SKM-1 (cell line): Measurements from ENCODE around the gene BRAT1.

ENCODE experiments used
- DNase-seq: peaks from one replicate; lab custom pipeline; 2025; ENCODE audit not compliant: unreplicated experiment; lab: John Stamatoyannopoulos, UW

BRAT1 gene

DNA sequence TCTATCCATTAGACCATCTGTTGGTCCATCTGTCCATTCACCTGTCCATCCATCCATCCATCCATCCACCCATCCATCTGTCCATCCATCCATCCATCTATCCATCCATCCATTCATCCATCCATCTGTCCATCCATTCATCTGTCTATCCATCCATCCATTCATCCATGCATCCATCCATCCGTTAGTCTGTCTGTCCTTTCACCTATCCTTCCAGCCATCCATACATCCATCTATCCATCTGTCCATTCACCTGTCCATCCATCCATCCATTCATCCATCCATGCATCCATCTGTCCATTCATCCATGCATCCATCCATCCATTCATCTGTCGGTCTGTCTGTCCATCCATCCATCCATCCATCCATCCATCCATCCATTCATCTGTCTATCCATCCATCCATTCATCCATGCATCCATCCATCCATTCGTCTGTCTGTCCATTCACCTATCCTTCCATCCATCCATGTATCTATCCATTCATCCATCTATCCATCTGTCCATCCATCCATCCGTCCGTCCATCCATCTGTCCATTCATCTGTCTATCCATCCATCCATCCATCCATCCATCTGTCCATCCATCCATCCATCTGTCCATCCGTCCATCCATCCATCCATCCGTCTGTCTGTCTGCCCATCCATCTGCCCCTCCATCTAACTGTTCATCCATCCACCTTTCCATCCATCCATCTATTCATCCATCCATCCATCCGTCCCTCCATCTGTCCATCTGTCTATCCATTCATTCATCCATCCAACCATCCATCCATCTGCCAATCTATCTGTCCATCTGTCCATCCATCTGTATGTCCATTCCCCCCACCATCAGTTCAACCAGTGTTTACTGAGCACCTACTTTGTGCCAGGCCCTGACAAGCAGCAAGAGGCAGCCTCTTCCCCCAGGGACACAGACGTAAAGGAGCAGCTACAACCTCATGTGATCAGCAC, 40.6 kb downstream of the BRAT1 start:
- no peak for DNase-seq

DNA sequence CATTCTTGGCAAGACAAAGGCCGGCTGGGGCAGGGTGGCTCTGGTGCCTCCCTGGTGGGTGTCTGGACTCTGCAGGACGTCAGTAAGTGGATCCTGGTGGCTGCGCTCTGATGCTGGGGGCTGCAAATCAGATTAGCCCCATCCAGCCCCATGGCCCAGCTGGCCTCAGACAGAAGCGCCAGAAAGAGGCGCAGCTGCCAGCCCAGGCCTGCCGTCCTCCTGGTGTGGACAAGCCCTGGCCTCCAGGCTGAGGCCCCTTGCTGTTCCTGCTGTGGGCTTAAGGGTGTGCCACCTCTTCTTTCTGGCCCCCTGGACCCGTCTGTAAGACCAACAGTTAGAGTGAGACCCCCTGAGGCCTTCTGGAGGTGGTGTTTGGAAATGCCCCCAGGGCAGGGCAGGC, 41.6 kb downstream of the BRAT1 start:
- no peak for DNase-seq

DNA sequence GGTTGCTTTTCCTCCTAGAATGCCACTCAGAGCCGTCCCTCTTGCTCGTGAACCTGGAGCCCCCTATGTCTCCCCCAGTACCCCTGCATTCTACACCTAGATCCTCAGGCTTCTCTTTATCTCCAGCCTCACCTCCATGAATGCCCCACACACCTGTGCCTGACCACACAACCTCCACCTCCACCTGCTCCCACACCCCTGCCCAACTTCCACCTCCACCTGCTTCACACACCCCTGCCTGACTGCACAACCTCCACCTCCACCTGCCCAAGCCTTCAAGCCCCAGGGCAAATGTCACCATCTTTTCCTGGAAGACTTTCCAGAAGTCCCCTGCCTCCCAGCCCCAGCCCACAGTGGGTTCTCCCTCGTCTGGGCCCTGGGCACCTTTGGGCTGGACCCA, 42.6 kb downstream of the BRAT1 start:
- DNase-seq = no peak

DNA sequence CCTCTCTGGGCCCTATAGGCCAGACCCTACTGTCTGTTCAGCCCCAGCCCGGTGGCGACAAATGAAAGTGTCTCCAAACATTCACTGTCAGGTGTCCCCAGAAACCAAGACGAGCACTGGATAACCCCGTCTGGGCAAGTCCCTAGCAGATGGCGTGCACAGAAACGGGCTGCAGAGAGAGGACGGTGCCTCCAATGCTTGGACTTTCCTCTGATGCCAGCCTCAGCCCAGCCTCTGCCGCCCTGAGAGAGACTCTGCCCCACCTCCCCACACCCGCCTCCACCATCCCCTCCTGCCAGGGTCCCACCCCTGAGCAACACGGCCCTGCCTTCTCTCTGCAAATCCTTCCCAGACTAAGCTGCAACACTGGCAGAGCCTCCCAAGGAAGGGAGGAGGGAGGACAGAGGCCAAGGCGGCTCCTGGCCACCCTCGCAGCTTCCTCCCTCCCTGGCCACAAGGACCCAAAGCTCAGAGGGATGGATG, 43.1 kb downstream of the BRAT1 start:
- no peak for DNase-seq

DNA sequence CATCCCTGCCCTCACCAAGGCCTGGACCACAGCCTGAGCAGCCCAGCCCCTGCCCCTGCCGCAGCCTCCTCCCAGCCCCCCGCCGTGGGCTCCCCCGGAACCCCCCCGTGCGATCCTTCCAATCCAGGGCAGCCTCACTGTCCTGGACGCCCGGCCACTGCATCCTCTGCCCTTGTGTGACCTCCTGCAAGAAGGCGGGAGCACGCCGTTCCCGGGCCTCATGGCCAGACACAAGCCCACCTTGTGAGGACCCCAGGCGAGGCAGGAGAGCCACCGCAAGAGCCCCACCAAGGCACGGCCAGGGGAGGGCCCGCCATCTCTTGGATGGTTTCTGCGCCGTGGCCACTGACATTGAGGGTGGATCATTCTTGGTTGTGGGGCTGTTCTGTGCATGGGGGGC, 43.6 kb downstream of the BRAT1 start:
- DNase-seq = no peak

DNA sequence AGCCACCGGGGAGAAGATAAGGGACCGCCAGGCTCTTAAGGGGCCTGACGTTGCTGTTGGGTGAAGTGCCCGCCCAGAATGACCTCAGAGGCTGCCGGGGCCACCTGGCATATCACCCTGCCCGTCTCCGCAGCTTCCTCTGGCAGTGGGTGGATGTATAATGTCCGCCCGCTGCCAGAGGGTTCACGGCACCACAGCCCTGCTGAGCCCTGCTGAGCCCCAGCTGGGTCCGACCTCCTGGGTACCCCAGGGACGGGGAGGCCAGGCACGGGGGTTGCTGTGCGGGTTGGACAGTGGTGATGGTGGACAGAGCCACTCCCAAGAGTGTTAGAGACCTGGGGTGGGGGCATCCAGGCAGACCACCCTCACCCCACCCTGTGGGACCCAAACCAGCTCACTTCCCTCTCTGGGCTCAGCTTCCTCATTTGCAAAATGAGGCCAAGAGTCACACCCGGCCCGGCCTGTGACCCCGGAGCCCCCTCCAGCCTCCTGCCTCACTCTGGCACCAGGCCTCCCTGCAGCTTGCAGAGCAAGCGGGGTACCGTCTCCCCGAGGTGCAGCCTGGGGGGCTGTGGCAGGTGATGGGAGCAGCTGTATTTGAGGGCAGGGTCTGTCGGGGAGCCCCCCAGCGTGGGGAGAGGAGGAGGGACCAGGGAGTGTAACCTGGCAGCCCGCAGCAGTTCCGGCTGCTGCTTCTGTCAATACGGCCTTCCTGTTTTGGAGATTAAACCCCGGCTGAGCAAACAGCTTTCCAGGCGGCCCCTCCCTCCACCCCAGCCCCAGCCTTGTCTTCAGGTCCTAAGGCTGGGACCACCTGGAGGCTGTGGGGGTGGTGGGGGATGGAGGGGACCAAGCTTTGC, 44.2 kb downstream of the BRAT1 start:
- peak; percentile 72 for DNase-seq

DNA sequence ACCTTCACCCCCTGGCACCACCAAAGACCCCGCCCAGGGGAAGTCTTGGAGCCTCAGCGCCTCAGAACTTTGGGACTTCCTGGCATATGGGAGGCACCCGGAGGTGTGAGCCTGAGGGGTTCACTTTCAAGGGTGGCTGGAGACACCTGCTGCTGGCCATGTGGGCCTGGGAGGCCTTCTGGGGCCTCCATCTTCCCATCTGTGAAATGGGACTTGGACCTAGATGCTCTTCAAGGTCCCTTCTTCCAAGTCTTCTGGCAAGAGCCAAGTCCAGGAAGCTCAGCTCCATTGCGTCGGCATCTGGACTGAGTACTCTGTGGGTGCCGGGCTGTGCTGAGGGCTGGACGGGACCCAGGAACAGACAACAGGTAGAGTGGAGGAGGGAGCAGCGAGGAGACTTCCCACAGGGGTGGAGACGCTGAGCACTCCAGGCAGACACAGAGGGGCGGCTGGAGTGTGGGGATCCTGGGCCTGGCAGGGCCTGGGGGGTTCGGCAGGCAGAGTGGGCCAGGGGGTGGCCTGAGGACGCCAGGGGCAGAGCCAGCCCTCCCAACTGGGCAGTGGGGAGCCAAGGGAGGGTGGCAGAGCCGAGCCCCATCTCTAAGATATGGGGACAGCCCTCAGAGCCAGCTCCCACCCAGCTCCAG, 45.1 kb downstream of the BRAT1 start:
- no peak for DNase-seq

DNA sequence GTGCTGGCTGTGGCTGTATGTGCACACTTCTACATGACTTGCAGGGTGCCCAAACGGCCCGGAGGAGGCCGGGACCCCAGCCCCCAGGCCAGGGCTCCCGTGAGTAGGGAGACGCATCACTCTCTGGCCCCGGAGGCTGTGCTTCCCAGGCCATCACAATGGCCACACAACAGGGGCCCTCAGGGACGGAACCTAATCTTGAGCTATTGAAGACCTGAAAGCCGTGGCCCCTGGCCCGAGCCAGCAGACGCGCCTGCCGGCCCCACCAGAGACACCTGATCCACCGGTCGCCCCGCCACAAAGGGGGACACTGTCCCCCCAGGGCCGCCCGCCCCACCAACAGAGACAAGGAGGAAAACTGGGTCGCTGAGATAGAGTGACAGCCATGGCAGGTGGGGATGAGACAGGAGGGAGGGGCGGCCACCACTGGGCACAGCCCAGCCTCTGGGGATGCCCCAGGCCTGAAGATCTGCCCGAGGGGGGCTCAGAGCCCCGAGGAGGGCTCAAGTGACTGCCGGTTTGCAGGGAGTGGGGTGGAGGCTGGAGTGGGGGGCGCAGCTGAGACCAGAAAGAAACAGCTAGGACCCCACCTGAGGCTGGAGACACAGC, 45.9 kb downstream of the BRAT1 start:
- DNase-seq = no peak

DNA sequence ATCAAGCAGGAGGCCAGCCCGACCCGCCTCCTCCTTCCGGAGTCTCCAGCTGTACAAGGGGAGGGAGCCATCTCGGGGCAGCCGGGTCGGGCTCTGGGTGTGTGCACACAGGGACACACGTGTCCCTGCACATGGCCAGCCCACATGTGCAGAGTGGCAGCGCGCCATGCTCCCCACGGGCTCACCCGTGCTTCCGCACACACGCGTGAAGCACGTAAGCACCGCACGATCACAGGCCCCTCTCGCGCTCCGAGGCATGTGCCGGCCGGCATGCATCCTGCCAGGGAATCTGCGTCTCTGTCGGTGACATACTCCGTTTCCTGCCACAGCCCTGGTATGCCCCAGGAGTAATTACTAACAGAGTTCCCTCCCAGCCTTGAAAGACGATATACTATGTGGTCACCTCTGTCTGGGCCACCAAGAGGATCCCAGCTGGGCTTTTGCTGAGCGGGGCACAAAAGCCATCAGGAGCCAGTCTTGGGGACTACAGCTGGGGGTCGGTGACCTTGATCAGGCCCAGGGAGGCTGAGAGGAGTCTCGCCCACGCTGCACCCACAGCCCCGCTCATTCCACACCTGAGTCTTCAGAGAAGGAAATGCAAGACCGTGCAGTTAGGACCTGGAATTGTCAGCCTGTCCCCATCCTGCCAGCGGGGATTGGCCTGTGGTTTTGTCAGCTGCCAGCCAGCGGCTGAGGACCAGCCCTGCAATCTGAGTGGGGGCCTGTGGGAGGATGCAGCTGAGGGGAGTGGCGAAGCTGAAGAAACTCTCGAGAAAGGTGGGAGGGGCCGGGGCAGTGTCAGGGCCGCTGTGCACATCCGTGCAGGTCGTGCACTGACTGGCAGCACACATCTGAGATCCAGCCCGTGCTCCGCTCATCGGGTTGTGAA, 46.8 kb downstream of the BRAT1 start:
- DNase-seq = peak; percentile 63

DNA sequence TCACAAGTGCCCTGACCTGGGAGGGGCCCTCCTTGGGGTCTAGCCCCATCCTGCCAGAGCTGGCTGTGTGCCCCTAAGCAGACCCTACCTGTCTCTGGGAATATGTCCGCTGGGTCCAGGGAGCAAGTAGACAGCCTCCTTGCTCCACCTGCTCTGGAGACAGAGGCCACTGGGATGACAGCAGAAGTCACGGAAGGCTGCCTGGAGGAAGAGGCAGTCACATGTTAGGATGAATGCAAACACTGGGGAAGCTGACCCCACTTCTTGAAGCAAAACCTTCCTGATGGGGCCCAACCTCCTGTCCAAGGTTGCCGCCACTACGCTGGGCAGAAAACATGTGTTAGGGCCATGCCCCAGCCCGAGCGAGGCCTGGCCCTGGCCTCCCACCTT, 47.4 kb downstream of the BRAT1 start:
- no peak for DNase-seq

DNA sequence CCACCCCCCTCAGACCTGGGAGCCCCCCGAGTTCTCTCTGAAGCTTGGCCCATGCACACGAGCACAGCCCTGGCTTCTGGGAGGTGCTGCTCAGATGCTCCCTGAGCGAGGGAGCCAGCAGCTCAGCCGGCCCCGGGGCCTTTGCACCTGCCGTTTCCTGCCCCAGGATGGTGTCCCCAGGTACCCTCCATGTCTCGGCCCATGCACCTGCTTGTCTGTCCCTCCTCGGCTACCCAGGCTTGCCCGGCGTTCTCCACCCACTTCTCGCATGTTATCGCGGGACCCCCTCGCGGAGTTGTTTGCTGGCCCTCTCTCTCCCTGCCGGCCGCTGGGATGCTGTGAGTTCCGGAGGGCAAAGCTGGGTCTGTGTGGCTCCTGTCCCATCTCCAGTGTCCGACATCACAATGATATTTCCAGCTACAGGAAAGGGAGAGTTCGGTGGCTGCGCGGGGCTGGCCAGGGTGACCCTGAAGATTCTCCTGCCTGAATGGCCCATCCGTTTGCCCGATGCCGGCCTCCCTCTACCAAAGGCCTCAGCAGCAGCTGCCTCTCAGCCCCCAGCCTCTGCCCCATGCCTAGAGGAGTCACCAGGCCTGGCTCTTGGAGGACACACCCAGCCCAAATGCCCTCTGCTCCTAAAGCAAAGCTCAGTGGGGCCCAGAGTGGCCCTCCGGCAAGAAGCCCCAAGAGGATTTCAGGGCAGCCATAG, 48.0 kb downstream of the BRAT1 start:
- no peak for DNase-seq

DNA sequence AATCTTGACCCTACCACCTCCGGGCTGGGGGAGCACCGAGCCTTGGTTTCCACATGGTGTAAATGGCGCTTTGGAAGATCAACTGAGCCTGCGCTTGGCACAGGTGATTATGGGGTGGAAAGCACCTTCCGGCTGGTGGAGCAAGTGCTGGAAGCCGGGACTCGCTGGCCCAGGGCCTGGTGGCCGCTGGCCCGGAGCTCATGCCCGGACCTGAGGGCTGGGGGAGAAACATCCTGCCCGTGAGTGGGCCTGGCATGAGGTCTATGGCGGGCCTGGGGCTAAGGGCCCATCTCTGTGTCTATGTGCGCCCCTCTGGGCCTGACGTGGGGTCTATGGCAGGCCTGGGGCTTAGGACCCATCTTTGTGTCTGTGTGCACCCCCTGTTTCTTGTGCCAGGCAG, 49.9 kb downstream of the BRAT1 start:
- no peak for DNase-seq

DNA sequence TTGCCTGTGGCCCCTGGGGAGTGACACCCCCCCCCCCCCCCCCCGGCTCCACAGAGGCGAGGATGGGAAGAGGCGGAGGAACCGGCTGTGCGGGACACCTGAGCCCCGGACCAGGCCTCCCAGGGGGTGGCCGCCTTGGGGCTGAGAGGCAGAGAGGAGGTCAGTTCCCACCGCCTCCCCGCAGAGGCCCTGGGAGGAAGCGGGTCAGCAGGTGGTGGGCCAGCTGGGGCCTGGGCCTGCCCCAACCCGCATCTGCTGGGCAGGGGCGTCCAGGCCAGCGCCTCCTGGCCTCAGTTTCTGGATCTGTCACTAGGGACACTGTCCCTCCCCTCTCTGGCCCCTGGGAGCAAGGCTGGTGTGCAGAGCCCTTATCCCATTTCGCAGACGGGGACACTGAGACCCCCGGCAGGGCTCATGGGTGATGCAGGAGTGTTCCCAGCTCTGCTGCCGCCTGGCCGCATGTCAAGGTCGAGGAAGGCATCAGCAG, 50.4 kb downstream of the BRAT1 start:
- no peak for DNase-seq

DNA sequence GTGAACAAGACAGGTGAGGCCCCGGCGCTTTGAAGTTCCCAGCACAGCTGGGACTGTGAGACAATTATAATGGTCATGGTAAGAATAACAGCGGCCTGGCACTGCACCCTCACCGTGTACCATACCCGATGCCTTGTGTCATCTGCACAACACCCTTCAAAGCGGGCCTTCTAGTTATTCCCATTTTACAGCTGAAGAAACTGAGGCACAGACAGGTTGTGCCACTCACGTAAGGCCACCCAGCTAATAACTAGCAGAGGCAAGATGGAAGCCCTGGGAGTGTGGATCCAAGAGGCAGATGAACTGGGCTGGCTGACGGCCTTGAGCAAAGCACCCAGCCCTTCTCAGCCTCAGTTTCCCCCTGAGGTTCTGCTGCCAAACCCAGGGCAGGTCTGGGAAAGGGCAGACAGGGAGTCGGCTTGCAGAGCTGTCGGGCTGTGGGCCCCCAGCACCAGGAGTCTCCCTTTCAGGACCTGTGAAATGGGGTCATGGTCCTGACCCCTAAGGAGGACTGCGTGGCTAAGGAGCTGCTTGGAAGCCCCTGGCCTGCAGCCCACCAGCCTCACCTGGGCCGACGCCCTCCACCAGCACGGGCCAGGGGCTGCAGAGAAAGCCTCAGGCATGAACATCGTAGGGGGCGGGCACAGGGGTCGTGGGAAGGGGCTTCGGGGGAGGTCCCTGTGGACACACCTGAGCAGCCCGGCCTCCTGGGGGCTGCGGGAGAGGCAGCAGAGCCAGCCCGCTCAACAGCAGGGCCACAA, 51.0 kb downstream of the BRAT1 start:
- DNase-seq = no peak

DNA sequence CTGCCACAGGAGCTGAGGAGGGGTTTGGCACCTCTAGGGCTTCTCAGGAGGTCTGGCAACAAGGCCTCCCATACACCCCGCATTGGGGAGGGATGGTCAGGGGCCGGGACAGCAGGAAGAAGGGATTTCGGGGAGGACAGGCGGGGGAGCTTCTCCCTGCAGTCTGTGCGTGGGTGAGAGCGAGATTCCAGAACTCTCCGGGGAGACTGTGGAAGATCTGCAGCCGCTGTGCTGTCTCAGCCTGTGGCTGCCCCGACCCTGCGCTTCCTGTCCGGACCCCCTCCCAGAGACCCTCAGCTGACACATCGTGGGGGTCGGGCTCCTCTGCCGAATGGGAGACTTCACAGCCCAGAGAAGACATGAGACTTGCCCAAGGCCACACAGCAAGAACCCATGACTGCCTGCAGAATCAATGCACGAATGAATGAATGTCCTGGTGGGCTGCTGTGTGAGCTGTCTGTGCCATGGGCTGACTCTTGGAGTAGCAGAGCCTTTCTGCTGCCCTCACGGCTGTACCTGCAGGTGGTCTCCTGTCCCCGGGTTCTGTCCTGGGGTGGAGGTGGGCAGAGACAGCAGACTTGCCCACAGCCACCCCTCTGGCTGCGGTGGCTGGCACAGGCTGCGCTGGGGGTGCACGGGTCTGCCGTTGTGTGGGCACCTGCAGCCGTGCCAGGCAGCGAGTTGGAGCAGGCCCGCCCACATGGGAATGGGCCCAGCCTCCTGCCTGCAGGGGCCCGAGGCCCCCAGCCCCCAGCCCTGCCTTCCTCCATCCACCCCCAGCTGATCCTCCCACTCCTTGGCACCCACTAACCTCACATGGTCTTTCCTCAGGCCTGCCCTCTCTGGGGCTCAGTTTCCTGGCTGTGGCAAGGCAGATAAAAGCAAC, 52.0 kb downstream of the BRAT1 start:
- DNase-seq = no peak

DNA sequence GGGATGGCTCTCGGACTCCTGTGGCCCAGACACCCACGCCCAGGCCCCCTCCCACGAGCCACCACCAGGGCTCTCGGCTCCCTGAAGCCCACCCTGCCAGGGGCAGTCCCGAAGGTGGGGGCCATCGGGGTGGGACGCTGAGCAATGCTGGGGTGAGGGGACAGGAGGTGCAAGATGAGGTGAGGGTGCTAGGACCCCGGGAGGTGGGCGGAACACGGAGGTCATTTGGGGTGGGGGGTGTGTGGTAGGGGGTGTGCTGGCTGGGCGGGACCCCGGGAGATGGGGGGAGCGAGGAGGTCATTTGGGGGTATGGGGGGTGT, 52.7 kb downstream of the BRAT1 start:
- no peak for DNase-seq

DNA sequence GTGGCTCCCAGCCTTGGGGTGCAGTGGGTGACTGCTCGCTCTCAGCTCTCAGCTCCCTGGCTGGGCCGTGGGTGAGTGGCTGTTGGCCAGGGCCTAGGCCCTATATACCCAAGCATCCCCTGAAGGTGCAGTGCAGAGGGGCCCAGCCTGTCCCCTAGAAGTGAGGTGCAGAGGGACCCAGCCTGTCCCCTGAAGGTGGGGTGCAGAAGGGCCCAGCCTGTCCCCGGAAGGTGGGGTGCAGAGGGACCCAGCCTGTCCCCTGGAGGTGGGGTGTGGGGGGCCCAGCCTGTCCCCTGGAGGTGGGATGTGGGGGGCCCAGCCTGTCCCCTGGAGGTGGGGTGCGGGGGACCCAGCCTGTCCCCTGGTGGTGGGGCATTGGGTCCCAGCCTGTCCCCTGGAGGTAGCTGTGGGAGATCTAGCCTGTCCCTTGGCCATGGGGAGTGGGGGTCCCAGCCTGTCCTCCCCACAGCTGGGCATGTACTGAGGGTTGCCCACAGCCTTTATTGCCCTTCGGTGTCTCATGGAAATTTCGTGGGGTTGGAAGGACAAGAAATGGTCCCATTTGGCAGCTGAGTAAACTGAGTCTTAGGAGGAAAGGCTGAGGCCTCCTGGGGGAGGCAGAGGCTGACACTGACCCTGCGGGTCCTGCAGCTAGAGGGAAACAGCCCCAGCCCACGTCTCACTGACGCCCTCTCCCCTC, 53.2 kb downstream of the BRAT1 start:
- no peak for DNase-seq
